ENCODE results near the gene HOXA9.

The HOXA9 gene

GRCh38 chr7:27208998-27209397 lies 43.7 kb upstream of the HOXA9 start:
- Histone ChIP-seq H3K27me3 (ENCODE audit: control insufficient read depth in 1 of 2, insufficient read depth in 2 of 2, low read length in 2 of 2) (peaks cover 93 to 100% of the 10 kb centered on the region in 2 donors), H3K9me3 (ENCODE audit: control insufficient read depth in 1 of 2, low read length in 2 of 2) (no peaks in the 10 kb centered on the region), H3K4me3 (ENCODE audit: low read depth in 1 of 2, low read length in 2 of 2) (no peak overlapping the region), H3K36me3 (ENCODE audit: control insufficient read depth in 1 of 2, insufficient read depth in 2 of 2, low read length in 2 of 2) (no peaks in the 10 kb centered on the region), H3K27ac (ENCODE audit: low read depth, low read length) (no peak overlapping the region), H3K4me1 (ENCODE audit: control insufficient read depth in 1 of 2, insufficient read depth in 2 of 2, low read length in 2 of 2) (peaks cover 14 to 24% of the 10 kb centered on the region in 2 donors), H3K9ac (ENCODE audit: low read depth in 1 of 2, low read length in 2 of 2) (no peak overlapping the region)

- Histone ChIP-seq H3K4me1 (ENCODE audit: control insufficient read depth in 1 of 2, insufficient read depth in 2 of 2, low read length in 2 of 2) (peaks cover 9 to 15% of the 10 kb centered on the region in 2 donors), H3K27me3 (ENCODE audit: control insufficient read depth in 1 of 2, insufficient read depth in 2 of 2, low read length in 2 of 2) (peaks cover 92 to 99% of the 10 kb centered on the region in 2 donors), H3K9ac (ENCODE audit: low read depth in 1 of 2, low read length in 2 of 2) (no peak overlapping the region), H3K36me3 (ENCODE audit: control insufficient read depth in 1 of 2, insufficient read depth in 2 of 2, low read length in 2 of 2) (no peaks in the 10 kb centered on the region), H3K27ac (ENCODE audit: low read depth, low read length) (no peak overlapping the region), H3K9me3 (ENCODE audit: control insufficient read depth in 1 of 2, low read length in 2 of 2) (no peaks in the 10 kb centered on the region), H3K4me3 (ENCODE audit: low read depth in 1 of 2, low read length in 2 of 2) (no peak overlapping the region)
Measured at GRCh38 chr7:27207348-27207985, 42.1 kb upstream of the HOXA9 start.

GRCh38 chr7:27205325-27206280 lies 40.3 kb upstream of the HOXA9 start:
- no peaks in the 10 kb centered on the region for H3K9me3 ChIP-seq (ENCODE audit: control insufficient read depth in 1 of 2, low read length in 2 of 2)
- H3K9ac ChIP-seq (ENCODE audit: low read depth in 1 of 2, low read length in 2 of 2) = no peak overlapping the region
- no peaks in the 10 kb centered on the region for H3K36me3 ChIP-seq (ENCODE audit: control insufficient read depth in 1 of 2, insufficient read depth in 2 of 2, low read length in 2 of 2)
- H3K4me1 ChIP-seq (ENCODE audit: control insufficient read depth in 1 of 2, insufficient read depth in 2 of 2, low read length in 2 of 2) = peaks cover 17 to 20% of the 10 kb centered on the region in 2 donors
- H3K4me3 ChIP-seq (ENCODE audit: low read depth in 1 of 2, low read length in 2 of 2) = no peak overlapping the region
- peaks cover 94 to 99% of the 10 kb centered on the region in 2 donors for H3K27me3 ChIP-seq (ENCODE audit: control insufficient read depth in 1 of 2, insufficient read depth in 2 of 2, low read length in 2 of 2)
- H3K27ac ChIP-seq (ENCODE audit: low read depth, low read length) = no peak overlapping the region

GRCh38 chr7:27204851-27205322 lies 39.5 kb upstream of the HOXA9 start:
- Histone ChIP-seq H3K27ac (ENCODE audit: low read depth, low read length) (no peak overlapping the region), H3K36me3 (ENCODE audit: control insufficient read depth in 1 of 2, insufficient read depth in 2 of 2, low read length in 2 of 2) (no peaks in the 10 kb centered on the region), H3K9me3 (ENCODE audit: control insufficient read depth in 1 of 2, low read length in 2 of 2) (no peaks in the 10 kb centered on the region), H3K9ac (ENCODE audit: low read depth in 1 of 2, low read length in 2 of 2) (no peak overlapping the region), H3K4me3 (ENCODE audit: low read depth in 1 of 2, low read length in 2 of 2) (no peak overlapping the region), H3K4me1 (ENCODE audit: control insufficient read depth in 1 of 2, insufficient read depth in 2 of 2, low read length in 2 of 2) (peaks cover 16 to 17% of the 10 kb centered on the region in 2 donors), H3K27me3 (ENCODE audit: control insufficient read depth in 1 of 2, insufficient read depth in 2 of 2, low read length in 2 of 2) (peaks cover 91 to 97% of the 10 kb centered on the region in 2 donors)

- Histone ChIP-seq H3K4me3 (ENCODE audit: low read depth in 1 of 2, low read length in 2 of 2) (no peak overlapping the region), H3K9me3 (ENCODE audit: control insufficient read depth in 1 of 2, low read length in 2 of 2) (no peaks in the 10 kb centered on the region), H3K9ac (ENCODE audit: low read depth in 1 of 2, low read length in 2 of 2) (no peak overlapping the region), H3K4me1 (ENCODE audit: control insufficient read depth in 1 of 2, insufficient read depth in 2 of 2, low read length in 2 of 2) (peaks cover 15 to 16% of the 10 kb centered on the region in 2 donors), H3K27me3 (ENCODE audit: control insufficient read depth in 1 of 2, insufficient read depth in 2 of 2, low read length in 2 of 2) (peaks cover 88 to 92% of the 10 kb centered on the region in 2 donors), H3K36me3 (ENCODE audit: control insufficient read depth in 1 of 2, insufficient read depth in 2 of 2, low read length in 2 of 2) (no peaks in the 10 kb centered on the region), H3K27ac (ENCODE audit: low read depth, low read length) (no peak overlapping the region)
Measured at GRCh38 chr7:27203964-27204594, 38.7 kb upstream of the HOXA9 start.

GRCh38 chr7:27203365-27203953 lies 38.1 kb upstream of the HOXA9 start:
- Histone ChIP-seq H3K9ac (ENCODE audit: low read depth in 1 of 2, low read length in 2 of 2) (no peak overlapping the region), H3K27me3 (ENCODE audit: control insufficient read depth in 1 of 2, insufficient read depth in 2 of 2, low read length in 2 of 2) (peaks cover 88 to 92% of the 10 kb centered on the region in 2 donors), H3K36me3 (ENCODE audit: control insufficient read depth in 1 of 2, insufficient read depth in 2 of 2, low read length in 2 of 2) (no peaks in the 10 kb centered on the region), H3K9me3 (ENCODE audit: control insufficient read depth in 1 of 2, low read length in 2 of 2) (no peaks in the 10 kb centered on the region), H3K4me1 (ENCODE audit: control insufficient read depth in 1 of 2, insufficient read depth in 2 of 2, low read length in 2 of 2) (peaks cover 15 to 16% of the 10 kb centered on the region in 2 donors), H3K27ac (ENCODE audit: low read depth, low read length) (no peak overlapping the region), H3K4me3 (ENCODE audit: low read depth in 1 of 2, low read length in 2 of 2) (no peak overlapping the region)

GRCh38 chr7:27202862-27203134 lies 37.5 kb upstream of the HOXA9 start:
- H3K27me3 ChIP-seq (ENCODE audit: control insufficient read depth in 1 of 2, insufficient read depth in 2 of 2, low read length in 2 of 2) = peaks cover 89 to 92% of the 10 kb centered on the region in 2 donors

GRCh38 chr7:27202018-27202861 lies 36.9 kb upstream of the HOXA9 start:
- Histone ChIP-seq H3K9ac (ENCODE audit: low read depth in 1 of 2, low read length in 2 of 2) (no peak overlapping the region), H3K36me3 (ENCODE audit: control insufficient read depth in 1 of 2, insufficient read depth in 2 of 2, low read length in 2 of 2) (no peaks in the 10 kb centered on the region), H3K9me3 (ENCODE audit: control insufficient read depth in 1 of 2, low read length in 2 of 2) (no peaks in the 10 kb centered on the region), H3K4me1 (ENCODE audit: control insufficient read depth in 1 of 2, insufficient read depth in 2 of 2, low read length in 2 of 2) (peaks cover 15 to 16% of the 10 kb centered on the region in 2 donors), H3K4me3 (ENCODE audit: low read depth in 1 of 2, low read length in 2 of 2) (no peak overlapping the region), H3K27ac (ENCODE audit: low read depth, low read length) (no peak overlapping the region), H3K27me3 (ENCODE audit: control insufficient read depth in 1 of 2, insufficient read depth in 2 of 2, low read length in 2 of 2) (peaks cover 90 to 92% of the 10 kb centered on the region in 2 donors)

More at GRCh38 chr7:27202862-27203134, 37.5 kb upstream of the HOXA9 start:
- no peak overlapping the region for H3K9ac ChIP-seq (ENCODE audit: low read depth in 1 of 2, low read length in 2 of 2)
- H3K4me1 ChIP-seq (ENCODE audit: control insufficient read depth in 1 of 2, insufficient read depth in 2 of 2, low read length in 2 of 2) = peaks cover 15 to 16% of the 10 kb centered on the region in 2 donors
- H3K36me3 ChIP-seq (ENCODE audit: control insufficient read depth in 1 of 2, insufficient read depth in 2 of 2, low read length in 2 of 2) = no peaks in the 10 kb centered on the region
- H3K27ac ChIP-seq (ENCODE audit: low read depth, low read length) = no peak overlapping the region
- H3K9me3 ChIP-seq (ENCODE audit: control insufficient read depth in 1 of 2, low read length in 2 of 2) = no peaks in the 10 kb centered on the region
- H3K4me3 ChIP-seq (ENCODE audit: low read depth in 1 of 2, low read length in 2 of 2) = no peak overlapping the region

GRCh38 chr7:27201580-27202017 lies 36.3 kb upstream of the HOXA9 start:
- Histone ChIP-seq H3K4me1 (ENCODE audit: control insufficient read depth in 1 of 2, insufficient read depth in 2 of 2, low read length in 2 of 2) (peaks cover 15 to 16% of the 10 kb centered on the region in 2 donors), H3K4me3 (ENCODE audit: low read depth in 1 of 2, low read length in 2 of 2) (peak overlapping the region in 1 of 2 donors; percentile 61), H3K9ac (ENCODE audit: low read depth in 1 of 2, low read length in 2 of 2) (no peak overlapping the region), H3K36me3 (ENCODE audit: control insufficient read depth in 1 of 2, insufficient read depth in 2 of 2, low read length in 2 of 2) (no peaks in the 10 kb centered on the region), H3K9me3 (ENCODE audit: control insufficient read depth in 1 of 2, low read length in 2 of 2) (no peaks in the 10 kb centered on the region), H3K27me3 (ENCODE audit: control insufficient read depth in 1 of 2, insufficient read depth in 2 of 2, low read length in 2 of 2) (peaks cover 87 to 92% of the 10 kb centered on the region in 2 donors), H3K27ac (ENCODE audit: low read depth, low read length) (no peak overlapping the region)

Measured in duodenal mucosa (tissue), 2 donors.